ENCODE results near the gene SLC35B1. TPM values are rescaled to one million over a fixed set of nuclear protein-coding genes. Genes with fewer than 3 reads are reported as not detected.
A peak's percentile ranks its signal among the peaks of the same experiment; 100 is the strongest.

SLC35B1 gene
- total RNA-seq, 1 donor from 2014 or later = 123 TPM

DNA sequence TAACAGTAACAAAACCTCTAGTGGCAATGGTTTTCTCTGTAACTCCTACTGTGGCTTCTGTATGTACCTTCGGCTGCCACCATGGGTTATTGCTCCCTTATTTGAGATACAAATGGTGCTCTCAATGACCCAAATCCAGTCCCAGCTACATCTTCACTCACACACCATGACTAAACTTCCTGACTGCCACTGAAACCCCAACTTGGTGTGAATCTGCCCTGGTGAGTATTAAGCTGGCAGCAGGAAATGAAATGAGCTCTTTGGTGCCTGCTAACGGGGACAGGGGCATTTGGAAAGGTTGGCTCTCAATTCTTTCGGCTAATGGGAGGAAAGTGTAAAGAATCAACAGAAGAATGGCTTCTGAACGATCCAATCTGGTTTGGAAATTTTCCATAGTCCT lies 7.5 kb upstream of the SLC35B1 start:
- no peak overlapping the region for H3K27ac ChIP-seq
- no peaks in the 10 kb centered on the region for H3K9me3 ChIP-seq
- intact Hi-C loops (cut with DNase I) = no loop called here
- TF ChIP-seq, protein P1, sequence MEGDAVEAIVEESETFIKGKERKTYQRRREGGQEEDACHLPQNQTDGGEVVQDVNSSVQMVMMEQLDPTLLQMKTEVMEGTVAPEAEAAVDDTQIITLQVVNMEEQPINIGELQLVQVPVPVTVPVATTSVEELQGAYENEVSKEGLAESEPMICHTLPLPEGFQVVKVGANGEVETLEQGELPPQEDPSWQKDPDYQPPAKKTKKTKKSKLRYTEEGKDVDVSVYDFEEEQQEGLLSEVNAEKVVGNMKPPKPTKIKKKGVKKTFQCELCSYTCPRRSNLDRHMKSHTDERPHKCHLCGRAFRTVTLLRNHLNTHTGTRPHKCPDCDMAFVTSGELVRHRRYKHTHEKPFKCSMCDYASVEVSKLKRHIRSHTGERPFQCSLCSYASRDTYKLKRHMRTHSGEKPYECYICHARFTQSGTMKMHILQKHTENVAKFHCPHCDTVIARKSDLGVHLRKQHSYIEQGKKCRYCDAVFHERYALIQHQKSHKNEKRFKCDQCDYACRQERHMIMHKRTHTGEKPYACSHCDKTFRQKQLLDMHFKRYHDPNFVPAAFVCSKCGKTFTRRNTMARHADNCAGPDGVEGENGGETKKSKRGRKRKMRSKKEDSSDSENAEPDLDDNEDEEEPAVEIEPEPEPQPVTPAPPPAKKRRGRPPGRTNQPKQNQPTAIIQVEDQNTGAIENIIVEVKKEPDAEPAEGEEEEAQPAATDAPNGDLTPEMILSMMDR (IDR thresholded peaks at IDR 0.05) = no peak
- H3K4me3 ChIP-seq = no peak overlapping the region
- H3K27me3 ChIP-seq = no peaks in the 10 kb centered on the region
- DNase-seq (ENCODE audit: low spot score in 2 of 2) = no peak
- no peaks in the 10 kb centered on the region for H3K4me1 ChIP-seq
- H3K36me3 ChIP-seq = peaks cover 60 to 94% of the 10 kb centered on the region in 2 donors

DNA sequence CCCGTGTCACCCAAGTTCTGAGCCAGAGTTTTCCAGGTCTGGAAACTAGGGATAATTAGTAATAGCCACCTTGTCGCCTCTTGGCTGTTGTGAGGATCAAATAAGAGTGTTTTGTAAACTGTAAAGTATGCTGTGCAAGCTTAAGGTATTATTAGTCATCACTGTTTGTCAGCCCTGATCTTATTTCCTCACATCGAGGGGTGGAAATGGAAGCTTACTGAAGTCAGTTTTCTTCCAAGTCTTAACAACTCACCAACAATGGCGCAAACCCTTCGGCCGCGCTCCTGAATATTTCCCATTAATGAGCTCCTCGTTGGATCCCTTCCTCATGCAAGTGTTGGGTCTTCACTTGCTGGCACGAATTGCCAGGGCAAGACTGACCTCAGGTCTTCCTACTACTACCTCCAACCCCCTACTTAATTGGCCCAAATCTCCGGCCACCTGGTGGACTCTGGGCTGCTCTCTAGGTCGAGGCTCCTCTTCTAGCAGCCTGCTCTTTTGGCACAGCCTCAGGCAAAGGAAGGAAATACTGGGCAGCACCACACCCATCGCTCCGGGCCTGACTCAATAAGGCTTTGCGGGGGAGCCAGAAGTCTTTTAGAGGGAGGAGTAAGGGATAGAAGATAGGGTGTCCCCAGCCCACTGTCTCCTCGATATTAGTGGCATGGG lies 885 bp upstream of the SLC35B1 start:
- Histone ChIP-seq H3K27me3 (no peaks in the 10 kb centered on the region), H3K4me1 (peaks cover 6 to 17% of the 10 kb centered on the region in 2 donors), H3K36me3 (peaks cover 32 to 55% of the 10 kb centered on the region in 2 donors), H3K4me3 (peak overlapping the region; percentile 80 to 90), H3K9me3 (no peaks in the 10 kb centered on the region), H3K27ac (peak overlapping the region; percentile 83 to 93)
- intact Hi-C loops (cut with DNase I) = loop anchor here (1.0 to 5.0 kb wide), 4 partner anchors 33 to 289 kb away; partner anchors contain the start of genes DLX3, FAM117A and KAT7
- TF ChIP-seq, protein P1 (IDR thresholded peaks at IDR 0.05) = no peak
- no peak for DNase-seq (ENCODE audit: low spot score in 2 of 2)

DNA sequence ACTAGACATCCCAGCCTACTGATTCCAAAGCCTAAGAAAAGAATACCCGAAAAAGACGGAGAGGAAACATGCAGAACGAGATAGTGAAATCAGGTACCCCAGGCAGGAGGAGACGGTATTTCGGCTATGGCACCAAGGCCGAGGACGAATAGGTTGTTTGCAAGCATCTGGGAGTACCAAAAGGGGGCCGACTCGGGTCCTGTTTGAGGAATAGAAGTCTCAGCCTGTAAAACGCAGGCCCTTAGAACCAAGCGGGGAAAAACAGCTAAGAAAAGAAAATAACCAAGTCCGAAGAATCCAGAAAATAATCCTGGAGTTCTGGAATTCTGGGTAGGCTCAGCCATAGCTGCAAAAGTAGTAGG lies 537 bp downstream of the SLC35B1 start:
- no peaks in the 10 kb centered on the region for H3K9me3 ChIP-seq
- peak overlapping the region; percentile 83 to 93 for H3K27ac ChIP-seq
- peak overlapping the region; percentile 80 to 90 for H3K4me3 ChIP-seq
- peaks cover 6 to 17% of the 10 kb centered on the region in 2 donors for H3K4me1 ChIP-seq
- H3K27me3 ChIP-seq = no peaks in the 10 kb centered on the region
- intact Hi-C loops (cut with DNase I) = loop anchor here (1.0 to 5.0 kb wide), 3 partner anchors 72 to 290 kb away; partner anchors contain the start of gene DLX3
- TF ChIP-seq, protein P1 (IDR thresholded peaks at IDR 0.05) = no peak
- no peak for DNase-seq (ENCODE audit: low spot score in 2 of 2)
- peaks cover 35 to 55% of the 10 kb centered on the region in 2 donors for H3K36me3 ChIP-seq

DNA sequence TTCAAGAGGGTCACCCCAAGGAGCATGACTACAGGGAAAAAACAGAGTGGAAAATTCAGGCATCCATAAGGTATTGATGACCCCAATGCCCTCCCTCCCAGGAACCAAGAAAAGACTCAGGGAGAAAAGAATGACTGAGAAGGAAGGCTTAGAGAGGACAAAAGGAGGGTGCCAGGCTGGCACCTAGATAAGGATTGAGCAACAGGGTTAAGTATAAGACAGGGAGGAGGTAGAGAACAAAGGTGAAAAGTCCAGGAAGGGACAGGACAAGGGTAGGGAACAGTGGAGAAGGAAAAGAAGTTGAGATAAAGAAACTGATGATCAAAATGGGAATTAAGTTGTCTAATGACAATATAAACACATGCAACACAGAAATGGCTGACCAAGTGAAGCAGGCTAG lies 2.5 kb downstream of the SLC35B1 start:
- Histone ChIP-seq H3K9me3 (no peaks in the 10 kb centered on the region), H3K4me1 (peaks cover 6 to 17% of the 10 kb centered on the region in 2 donors), H3K4me3 (no peak overlapping the region), H3K27ac (no peak overlapping the region), H3K27me3 (no peaks in the 10 kb centered on the region), H3K36me3 (peaks cover 54 to 58% of the 10 kb centered on the region in 2 donors)
- intact Hi-C loops (cut with DNase I) = loop anchor here (5.0 kb wide), 1 partner anchor 292 kb away; the partner anchor contains the start of gene DLX3
- no peak for DNase-seq (ENCODE audit: low spot score in 2 of 2)
- TF ChIP-seq, protein P1 (IDR thresholded peaks at IDR 0.05) = no peak

DNA sequence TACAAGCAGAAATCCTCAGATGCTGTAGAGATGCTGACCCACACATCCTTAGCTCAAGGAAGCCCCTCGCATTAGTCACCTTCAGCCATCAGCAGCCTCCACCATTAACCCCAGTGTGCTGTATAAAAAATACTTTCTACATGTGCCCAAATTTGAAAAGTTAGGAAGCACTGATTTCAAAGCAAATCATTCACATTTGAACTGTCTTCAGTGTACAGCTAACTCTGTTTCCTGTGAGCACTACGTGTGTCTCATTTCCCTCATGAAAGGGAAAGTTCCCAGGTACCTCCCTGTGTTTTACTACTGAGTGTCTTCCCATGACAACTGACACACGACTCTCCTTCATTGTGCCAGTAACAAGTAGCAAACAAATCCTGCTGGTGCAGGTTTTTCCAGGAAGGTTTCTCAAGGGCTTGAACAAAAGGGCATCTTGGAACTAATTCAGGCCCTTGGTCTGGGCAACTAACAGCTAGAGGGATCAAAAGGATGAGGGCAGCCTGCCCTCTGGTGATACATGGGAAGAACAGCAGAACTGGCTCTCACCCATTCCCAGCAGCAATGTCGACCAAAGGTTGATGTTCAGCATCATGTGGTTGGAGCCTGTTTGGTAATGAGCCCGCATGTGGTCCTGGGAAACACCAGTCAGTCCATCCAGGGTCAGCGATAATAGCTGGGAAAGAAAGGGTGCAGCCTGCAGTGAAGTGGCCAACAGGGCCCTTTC lies 4.0 kb downstream of the SLC35B1 start:
- TF ChIP-seq, protein P1 (IDR thresholded peaks at IDR 0.05) = peak; percentile 15 to 52 (median 46)
- no peaks in the 10 kb centered on the region for H3K9me3 ChIP-seq
- H3K36me3 ChIP-seq = peaks cover 56 to 62% of the 10 kb centered on the region in 2 donors
- no peak overlapping the region for H3K4me3 ChIP-seq
- no peak overlapping the region for H3K27ac ChIP-seq
- intact Hi-C loops (cut with DNase I) = no loop called here
- no peaks in the 10 kb centered on the region for H3K27me3 ChIP-seq
- no peak for DNase-seq (ENCODE audit: low spot score in 2 of 2)
- H3K4me1 ChIP-seq = peaks cover 6 to 16% of the 10 kb centered on the region in 2 donors

Measured in ascending aorta (tissue), 2 donors.